H1 (cell line): ENCODE measurements around the gene UCP2. TPM values are rescaled to one million over a fixed set of nuclear protein-coding genes. Genes with fewer than 3 reads are reported as not detected.

ENCODE experiments used
- BRCA1 ChIP-seq: IDR thresholded peaks from 2 replicates; pipeline ENCODE4 v1.6.1; 2012; ENCODE audit warnings: low read depth, low read length, improper control_type of control experiment
- GTF2F1 ChIP-seq: IDR thresholded peaks from 2 replicates; pipeline ENCODE4 v1.6.1; 2012; ENCODE audit warnings: low read depth, low read length, improper control_type of control experiment, borderline replicate concordance
- MAFK ChIP-seq: IDR thresholded peaks from 2 replicates; pipeline ENCODE4 v1.6.1; 2012; ENCODE audit warnings: low read depth, mild to moderate bottlenecking, improper control_type of control experiment, low read length
- SAP30 ChIP-seq: fragments of 300-600 bp; sonication (generic); IDR thresholded peaks from 2 replicates; pipeline ENCODE4 v1.7.1; 2012; ENCODE audit warnings: low read length, moderate library complexity, mild to moderate bottlenecking, inconsistent platforms; ENCODE audit not compliant: insufficient read depth, insufficient replicate concordance
- SIX5 ChIP-seq: IDR thresholded peaks from 2 replicates; pipeline ENCODE4 v1.6.1; 2011; ENCODE audit warnings: mild to moderate bottlenecking, low read depth, low read length
- polyA plus RNA-seq, 7 experiments: library from polyadenylated mRNA; depleted of rRNA in 3 of 7; stranded (reverse) in 5 of 7; unstranded in 2 of 7; fragments of >200 nt in 5 of 7; fragments of 200-250 nt in 2 of 7; gene quantifications; 1 replicate in 5 of 7; 2 replicates in 1 of 7; 4 replicates in 1 of 7; pipeline versions ENCODE4 v1.2.1 to v1.2.3, GENCODE V29; 2011 to 2013; ENCODE audit warnings: missing spikeins in 2 of 7, mixed read lengths in 2 of 7
- total RNA-seq: library from RNA; stranded (reverse); fragmentation: NEBNext Ultra II Directional; extraction: Animal tissue kit (Norgen Biotek cat#: 25700); gene quantifications from 2 replicates; pipeline ENCODE4 v1.2.1, GENCODE V29; 2021
- TF ChIP-seq, protein P1 (sequence below): fragments of 300-600 bp; sonication (generic); IDR thresholded peaks from 2 replicates; pipeline ENCODE4 v1.7.1; 2012; ENCODE audit warnings: low read length, moderate library complexity, mild to moderate bottlenecking, inconsistent platforms; ENCODE audit not compliant: insufficient replicate concordance
- TF ChIP-seq, protein P2 (sequence below): IDR thresholded peaks from 2 replicates; pipeline ENCODE4 v1.6.1; 2011; ENCODE audit warnings: low read depth, mild to moderate bottlenecking, low read length; ENCODE audit not compliant: insufficient read depth

Gene UCP2
- total and polyA plus RNA-seq, 2 of the 8 experiments (the other 6 are each of a cell fraction or from before 2014, with no cell fraction given): 46.2 to 55.2 TPM

DNA sequence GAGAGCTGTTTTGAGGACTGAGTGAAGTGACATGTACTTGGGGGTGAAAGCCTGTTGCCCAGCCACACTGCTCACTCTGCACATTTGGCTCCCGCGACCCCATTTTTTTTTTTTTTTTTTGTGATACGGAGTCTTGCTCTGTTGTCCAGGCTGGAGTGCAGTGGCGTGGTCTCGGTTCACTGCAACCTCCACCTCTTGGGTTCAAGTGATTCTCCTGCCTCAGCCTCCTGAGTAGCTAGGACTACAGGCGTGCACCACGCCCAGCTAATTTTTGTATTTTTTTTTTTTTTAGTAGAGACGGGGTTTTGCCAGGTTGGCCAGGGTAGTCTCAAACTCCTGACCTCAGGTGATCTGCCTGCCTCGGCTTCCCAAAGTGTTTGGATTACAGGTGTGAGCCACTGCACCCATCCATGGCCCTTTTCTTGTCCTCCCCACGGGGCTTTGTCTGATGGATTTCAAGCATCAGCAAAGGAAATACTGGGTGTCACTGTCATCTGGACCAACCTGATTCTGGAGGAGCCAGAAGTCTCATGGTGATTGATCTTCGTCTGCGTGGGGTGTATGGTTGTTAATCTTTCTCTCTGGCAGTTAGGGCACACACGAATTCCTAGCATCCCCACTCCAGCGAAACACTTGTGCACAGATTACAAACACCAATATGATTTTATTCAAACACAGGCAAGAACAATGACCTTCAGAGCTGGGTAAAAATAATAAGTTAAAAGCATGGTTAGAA is 29.6 kb upstream of the UCP2 start (continued):
- TF ChIP-seq, protein P1, sequence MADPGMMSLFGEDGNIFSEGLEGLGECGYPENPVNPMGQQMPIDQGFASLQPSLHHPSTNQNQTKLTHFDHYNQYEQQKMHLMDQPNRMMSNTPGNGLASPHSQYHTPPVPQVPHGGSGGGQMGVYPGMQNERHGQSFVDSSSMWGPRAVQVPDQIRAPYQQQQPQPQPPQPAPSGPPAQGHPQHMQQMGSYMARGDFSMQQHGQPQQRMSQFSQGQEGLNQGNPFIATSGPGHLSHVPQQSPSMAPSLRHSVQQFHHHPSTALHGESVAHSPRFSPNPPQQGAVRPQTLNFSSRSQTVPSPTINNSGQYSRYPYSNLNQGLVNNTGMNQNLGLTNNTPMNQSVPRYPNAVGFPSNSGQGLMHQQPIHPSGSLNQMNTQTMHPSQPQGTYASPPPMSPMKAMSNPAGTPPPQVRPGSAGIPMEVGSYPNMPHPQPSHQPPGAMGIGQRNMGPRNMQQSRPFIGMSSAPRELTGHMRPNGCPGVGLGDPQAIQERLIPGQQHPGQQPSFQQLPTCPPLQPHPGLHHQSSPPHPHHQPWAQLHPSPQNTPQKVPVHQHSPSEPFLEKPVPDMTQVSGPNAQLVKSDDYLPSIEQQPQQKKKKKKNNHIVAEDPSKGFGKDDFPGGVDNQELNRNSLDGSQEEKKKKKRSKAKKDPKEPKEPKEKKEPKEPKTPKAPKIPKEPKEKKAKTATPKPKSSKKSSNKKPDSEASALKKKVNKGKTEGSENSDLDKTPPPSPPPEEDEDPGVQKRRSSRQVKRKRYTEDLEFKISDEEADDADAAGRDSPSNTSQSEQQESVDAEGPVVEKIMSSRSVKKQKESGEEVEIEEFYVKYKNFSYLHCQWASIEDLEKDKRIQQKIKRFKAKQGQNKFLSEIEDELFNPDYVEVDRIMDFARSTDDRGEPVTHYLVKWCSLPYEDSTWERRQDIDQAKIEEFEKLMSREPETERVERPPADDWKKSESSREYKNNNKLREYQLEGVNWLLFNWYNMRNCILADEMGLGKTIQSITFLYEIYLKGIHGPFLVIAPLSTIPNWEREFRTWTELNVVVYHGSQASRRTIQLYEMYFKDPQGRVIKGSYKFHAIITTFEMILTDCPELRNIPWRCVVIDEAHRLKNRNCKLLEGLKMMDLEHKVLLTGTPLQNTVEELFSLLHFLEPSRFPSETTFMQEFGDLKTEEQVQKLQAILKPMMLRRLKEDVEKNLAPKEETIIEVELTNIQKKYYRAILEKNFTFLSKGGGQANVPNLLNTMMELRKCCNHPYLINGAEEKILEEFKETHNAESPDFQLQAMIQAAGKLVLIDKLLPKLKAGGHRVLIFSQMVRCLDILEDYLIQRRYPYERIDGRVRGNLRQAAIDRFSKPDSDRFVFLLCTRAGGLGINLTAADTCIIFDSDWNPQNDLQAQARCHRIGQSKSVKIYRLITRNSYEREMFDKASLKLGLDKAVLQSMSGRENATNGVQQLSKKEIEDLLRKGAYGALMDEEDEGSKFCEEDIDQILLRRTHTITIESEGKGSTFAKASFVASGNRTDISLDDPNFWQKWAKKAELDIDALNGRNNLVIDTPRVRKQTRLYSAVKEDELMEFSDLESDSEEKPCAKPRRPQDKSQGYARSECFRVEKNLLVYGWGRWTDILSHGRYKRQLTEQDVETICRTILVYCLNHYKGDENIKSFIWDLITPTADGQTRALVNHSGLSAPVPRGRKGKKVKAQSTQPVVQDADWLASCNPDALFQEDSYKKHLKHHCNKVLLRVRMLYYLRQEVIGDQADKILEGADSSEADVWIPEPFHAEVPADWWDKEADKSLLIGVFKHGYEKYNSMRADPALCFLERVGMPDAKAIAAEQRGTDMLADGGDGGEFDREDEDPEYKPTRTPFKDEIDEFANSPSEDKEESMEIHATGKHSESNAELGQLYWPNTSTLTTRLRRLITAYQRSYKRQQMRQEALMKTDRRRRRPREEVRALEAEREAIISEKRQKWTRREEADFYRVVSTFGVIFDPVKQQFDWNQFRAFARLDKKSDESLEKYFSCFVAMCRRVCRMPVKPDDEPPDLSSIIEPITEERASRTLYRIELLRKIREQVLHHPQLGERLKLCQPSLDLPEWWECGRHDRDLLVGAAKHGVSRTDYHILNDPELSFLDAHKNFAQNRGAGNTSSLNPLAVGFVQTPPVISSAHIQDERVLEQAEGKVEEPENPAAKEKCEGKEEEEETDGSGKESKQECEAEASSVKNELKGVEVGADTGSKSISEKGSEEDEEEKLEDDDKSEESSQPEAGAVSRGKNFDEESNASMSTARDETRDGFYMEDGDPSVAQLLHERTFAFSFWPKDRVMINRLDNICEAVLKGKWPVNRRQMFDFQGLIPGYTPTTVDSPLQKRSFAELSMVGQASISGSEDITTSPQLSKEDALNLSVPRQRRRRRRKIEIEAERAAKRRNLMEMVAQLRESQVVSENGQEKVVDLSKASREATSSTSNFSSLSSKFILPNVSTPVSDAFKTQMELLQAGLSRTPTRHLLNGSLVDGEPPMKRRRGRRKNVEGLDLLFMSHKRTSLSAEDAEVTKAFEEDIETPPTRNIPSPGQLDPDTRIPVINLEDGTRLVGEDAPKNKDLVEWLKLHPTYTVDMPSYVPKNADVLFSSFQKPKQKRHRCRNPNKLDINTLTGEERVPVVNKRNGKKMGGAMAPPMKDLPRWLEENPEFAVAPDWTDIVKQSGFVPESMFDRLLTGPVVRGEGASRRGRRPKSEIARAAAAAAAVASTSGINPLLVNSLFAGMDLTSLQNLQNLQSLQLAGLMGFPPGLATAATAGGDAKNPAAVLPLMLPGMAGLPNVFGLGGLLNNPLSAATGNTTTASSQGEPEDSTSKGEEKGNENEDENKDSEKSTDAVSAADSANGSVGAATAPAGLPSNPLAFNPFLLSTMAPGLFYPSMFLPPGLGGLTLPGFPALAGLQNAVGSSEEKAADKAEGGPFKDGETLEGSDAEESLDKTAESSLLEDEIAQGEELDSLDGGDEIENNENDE: no peak
- no peak for TF ChIP-seq SAP30
- TF ChIP-seq, protein P2, sequence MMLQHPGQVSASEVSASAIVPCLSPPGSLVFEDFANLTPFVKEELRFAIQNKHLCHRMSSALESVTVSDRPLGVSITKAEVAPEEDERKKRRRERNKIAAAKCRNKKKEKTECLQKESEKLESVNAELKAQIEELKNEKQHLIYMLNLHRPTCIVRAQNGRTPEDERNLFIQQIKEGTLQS: no peak
- TF ChIP-seq MAFK: no peak
- no peak for TF ChIP-seq SIX5
- TF ChIP-seq BRCA1: no peak
- TF ChIP-seq GTF2F1: no peak
